Hypothalamus (tissue), 51 donors: ENCODE data around the gene ERCC2.
A peak's percentile ranks its signal among the peaks of the same experiment; 100 is the strongest.
"Not testable (repeated sequence)": the region's sequence is repeated elsewhere in the genome, so short reads cannot be mapped to it uniquely, and the experiment has no call there.

Experiments
- DNase-seq, 51 donors: peaks; one replicate each; lab custom pipeline; 2025; lab: John Stamatoyannopoulos, UW

The ERCC2 gene

DNA sequence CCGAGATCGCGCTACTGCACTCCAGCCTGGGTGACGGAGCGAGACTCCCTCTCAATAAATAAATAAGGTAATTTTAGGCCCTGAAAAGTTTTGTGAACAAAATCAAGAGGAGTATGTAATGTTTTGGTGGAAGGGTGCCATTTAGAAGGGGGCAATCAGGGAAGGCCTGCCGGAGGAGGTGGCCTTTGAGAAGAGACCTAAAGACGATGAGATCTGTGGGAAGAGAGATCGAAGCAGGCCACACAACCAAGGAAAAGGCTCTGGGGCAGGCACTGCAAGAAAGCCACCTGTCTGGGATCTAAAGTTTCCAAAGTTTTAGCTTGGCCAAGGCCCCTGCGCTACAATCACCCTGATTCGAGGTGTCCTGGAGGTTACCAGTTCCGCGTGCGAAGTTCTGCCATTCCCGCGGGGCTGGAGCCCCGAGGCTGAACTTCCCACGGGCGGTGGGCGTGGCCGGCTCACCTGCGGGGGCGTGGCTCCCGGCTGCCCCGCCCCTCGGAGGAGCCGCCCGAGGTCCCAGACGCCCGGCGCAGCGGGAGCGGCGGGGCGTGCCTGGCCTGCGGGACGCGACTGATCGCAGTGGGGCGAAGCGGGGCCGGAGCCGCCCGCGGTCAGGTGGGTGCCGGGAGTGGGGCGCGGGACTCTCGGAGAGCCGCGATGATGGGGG is 30.0 kb downstream of the ERCC2 start, which contains the start of gene KLC3:
KLC3 (plus strand) TSS at position 519 of the 667 bp plus-strand sequence. CDS start 4,792 bp downstream, outside the sequence.
- DNase-seq: no peak

DNA sequence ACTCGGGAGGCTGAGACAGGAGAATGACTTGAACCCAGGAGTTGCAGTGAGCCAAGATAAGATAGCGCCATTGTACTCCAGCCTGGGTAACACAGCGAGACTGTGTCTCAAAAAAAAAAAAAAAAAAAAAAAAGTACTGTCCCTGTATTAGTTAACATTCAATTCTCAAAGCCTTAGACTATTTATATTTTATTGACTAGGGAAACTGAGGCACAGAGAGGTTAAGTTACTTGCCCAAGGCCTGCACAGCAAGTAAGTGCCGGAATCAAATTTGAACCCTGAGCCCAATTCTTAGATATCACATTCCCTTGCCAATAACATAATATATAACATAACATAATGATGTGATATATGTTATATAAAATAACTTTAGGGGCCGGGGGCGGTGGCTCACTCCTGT is 30.7 kb downstream of the ERCC2 start:
- no peak for DNase-seq

DNA sequence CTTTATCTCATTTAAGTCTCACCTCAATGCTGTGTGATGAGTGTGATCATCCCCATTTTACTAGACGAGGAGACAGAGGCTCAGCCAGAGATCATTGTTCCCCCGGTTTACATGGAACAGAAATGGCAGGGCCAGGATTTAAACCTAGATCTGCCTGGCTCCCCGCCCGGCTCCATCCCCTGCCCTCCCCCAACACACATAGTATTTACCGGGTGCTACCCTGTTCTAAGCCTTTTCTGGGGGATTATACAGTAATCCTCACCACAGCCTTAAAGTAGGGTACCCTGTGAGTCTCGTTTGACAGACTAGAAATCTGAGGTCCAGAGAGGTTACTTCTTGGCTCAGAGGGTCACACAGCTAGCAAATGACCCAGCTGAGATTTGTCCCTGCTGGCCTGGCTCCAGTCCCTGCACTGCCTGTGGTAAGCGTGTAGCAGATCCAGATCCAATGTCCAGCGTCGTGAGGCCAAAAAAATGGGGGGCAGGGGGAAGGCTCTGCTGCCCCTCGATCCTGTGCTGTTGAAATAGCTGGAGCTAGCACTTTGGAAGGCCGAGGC is 33.6 kb downstream of the ERCC2 start:
- no peak for DNase-seq

DNA sequence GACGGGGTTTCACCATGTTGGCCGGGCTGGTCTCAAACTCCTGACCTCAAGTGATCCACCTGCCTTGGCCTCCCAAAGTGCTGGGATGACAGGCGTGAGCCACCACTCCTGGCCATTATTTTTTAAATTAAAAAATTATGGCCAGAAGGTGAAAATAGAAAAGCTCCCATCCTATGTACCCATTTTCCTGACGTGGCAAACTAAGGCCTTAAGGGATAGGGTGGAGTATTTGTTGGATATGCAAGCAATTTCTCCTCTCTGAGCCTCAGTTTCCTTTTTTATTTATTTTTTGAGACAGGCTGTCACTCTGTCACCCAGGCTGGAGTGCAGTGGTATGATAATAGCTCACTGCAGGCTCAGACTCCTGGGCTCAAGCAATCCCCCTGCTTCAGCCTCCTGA is 35.5 kb downstream of the ERCC2 start:
- not testable (repeated sequence) for DNase-seq

DNA sequence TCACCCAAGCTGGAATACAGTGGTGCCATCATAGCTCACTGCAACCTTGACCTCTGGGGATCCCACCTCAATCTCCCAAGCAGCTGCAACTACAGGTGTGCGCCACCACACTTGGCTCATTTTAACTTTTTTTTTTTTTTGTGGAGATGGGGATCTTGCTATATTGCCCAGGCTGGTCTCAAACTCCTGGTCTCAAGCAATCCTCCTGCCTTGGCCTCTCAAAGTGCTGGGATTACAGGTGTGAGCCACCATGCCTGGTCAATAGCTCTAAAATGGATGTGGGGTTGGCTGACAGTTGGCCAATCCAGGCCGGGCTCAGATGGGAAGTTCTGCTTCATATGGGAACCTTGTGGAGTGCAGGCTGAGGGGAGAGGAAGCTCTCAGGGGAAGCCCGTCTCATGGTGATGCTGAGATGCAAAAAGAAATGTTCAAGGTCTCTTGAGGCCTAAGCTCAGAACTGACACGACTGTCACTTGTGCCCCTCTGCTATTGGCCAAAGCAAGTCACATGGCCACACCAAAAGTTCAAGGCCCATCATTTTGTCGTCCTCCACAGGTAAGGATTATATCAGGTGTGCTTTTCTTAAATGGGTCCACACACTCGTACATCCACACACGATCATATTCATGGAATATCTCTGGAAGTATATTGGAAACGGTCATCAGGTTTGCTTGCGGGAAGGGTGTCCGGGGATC is 36.6 kb downstream of the ERCC2 start:
- no peak for DNase-seq

DNA sequence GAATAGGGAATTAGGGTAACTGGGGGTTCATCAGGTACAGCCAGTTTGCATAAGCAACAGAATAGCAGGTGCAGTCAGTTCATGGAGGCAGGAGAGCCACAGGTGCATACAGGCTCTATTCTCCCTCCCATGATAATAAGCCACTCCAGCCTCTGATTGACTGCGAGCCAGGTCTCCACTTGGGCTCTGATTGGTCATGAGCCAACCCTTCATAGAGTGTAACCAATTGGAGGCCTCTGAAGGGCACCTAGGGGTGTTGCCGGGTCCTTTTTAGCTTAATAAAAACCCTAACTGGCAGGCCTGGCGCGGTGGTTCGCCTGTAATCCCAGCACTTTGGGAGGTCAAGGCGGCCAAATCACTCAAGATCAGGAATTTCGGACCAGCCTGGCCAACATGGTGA is 39.0 kb downstream of the ERCC2 start:
- DNase-seq: no peak

DNA sequence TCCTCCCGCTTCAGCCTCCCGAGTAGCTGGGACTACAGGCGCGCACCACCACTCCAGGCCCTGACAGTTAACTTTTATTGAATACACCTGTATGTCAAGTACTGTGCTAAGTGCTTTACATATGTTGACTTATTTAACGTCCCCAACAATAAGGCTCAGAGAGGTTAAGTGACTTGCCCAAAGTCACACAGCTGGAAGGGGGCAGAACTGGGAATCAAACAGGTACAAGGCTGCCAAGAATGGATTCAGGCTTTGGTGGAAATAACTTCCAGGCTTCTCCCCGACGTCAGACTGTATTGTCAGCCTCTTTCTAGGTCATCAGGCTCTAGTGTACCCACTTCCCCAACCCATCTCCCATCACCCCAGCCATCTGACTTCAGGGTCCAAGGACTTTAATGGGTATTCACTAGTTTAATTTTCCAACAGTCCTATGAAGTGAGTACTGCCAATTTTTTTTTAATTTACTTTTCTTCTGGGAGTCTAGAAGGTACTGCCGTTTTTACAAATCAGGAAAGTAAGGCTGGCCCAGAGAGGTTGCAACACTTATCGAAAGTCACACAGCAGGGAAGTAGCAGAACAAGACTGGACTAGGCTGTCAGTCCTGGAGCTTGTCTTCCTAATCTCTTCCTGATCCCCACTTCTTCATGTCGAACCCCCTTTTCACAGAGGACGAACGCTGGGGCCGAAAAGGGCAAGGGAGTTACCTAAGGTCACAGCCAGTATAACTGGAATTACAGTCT is 42.8 kb downstream of the ERCC2 start:
- DNase-seq: no peak

DNA sequence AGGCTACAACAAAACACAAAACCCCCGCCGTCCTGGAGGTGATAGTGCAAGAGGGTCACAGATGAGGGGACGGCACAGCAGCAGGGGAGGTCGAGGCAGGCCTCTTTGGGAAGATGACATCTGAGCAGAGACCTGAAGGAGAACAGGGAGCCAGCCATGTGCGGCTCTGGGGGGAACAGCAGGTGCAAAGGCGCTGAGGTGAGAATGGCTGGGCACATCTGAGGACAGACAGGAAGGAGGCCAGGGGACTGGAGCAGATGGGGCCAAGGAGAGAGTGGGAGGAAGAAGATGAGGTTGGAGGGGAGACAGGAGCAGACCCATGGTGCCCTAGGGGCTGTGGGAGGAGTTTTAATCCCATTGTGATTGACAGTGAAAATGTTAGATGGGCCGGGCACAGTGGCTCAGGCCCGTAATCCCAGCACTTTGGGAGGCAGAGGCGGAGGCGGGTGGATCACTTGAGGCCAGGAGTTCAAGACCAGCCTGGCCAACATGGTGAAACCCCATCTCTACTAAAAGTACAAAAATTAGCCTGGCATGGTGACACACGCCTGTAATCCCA is 45.9 kb downstream of the ERCC2 start:
- DNase-seq: no peak

DNA sequence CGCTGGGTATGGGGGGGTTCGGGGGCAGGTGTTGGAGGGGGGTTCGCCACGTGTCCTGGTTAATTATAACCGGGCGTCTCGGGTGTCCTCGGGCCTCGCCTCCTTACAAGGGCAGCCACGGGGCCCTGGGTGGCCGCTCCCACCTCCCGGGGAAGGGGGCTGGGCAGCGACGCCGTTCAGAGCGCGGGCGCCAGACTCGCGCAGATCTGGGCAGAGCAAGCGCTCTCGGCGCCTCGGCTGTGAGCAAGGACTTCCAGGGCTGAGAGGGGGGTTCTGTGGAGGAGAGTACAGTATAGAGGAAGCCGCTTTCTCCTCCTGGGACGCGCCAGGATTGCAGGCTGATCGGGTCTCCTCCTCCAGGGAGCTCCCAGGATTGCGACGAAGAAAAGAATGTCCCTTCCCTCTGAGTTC is 46.7 kb downstream of the ERCC2 start:
- DNase-seq: peak in 5 of 51 donors; percentile 4 to 15 (median 9)

DNA sequence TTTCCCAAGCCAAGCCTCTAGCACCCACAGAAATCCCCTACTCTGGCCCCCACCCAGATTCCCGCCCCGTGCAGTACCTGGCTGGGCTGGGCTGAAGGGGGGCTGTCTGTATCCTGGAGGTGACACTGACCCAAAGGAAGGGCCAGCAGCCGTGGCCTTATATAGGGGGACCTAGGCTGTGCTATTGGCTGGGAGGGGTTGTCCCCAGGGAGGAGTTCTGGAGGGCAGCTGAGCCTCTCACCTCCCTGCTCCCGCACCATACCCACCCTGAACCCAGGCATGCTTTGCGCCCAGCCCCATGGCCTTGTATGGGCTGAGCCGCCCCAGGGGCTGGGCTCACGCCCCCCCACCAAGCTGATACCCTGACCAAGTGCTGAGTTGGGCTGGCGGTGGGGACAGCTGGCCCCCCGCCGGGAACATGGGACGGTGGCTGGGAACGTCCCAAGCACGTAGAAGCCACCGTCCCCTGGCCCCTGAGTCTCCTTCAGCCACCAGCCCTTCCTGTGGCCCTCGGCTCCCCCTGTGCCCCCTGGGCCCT is 47.6 kb downstream of the ERCC2 start, which contains the start of gene CKM:
CKM (minus strand) TSS at position 132 of the 538 bp plus-strand sequence. CDS start 3,162 bp downstream, outside the sequence.
- no peak for DNase-seq

DNA sequence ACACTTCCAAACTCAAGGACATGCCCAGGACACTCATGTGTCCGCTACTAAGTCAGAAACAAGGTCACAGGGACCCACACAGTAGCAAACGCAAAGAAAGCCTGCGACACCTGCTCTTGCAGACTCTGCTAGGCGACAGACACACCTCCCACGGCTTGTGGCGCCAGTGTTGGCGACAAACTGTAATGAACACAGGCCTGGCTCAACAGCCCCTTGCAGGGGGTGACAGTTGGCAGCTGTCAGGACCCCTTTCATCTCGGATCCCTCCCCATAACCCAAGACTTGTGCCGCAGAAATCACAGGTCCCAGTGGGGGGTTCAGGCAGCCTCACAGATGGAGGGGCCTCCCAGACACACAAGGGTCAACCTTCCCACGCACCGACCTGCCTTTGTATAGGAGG is 48.1 kb downstream of the ERCC2 start:
- peak in 1 of 51 donors; percentile 32 for DNase-seq

DNA sequence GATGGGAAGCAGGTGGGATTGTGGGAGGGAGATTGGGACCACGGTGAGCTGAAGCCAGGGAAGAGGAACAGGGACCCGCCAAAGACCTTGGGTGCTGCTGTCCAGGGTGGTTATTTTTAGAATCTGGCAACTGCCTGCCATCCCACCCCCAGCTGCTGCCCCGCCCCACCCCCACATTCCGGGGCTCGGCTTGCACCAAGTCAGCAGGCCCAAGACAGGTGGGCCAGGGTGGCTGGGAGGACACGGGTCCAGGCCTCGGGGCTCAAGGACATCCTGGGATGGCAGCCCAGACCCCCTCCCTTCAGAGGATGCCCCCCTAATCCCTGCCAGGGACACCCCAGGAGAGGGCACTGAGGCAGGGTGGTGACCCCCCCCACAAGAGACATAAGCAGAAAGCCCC is 48.5 kb downstream of the ERCC2 start:
- DNase-seq: no peak

DNA sequence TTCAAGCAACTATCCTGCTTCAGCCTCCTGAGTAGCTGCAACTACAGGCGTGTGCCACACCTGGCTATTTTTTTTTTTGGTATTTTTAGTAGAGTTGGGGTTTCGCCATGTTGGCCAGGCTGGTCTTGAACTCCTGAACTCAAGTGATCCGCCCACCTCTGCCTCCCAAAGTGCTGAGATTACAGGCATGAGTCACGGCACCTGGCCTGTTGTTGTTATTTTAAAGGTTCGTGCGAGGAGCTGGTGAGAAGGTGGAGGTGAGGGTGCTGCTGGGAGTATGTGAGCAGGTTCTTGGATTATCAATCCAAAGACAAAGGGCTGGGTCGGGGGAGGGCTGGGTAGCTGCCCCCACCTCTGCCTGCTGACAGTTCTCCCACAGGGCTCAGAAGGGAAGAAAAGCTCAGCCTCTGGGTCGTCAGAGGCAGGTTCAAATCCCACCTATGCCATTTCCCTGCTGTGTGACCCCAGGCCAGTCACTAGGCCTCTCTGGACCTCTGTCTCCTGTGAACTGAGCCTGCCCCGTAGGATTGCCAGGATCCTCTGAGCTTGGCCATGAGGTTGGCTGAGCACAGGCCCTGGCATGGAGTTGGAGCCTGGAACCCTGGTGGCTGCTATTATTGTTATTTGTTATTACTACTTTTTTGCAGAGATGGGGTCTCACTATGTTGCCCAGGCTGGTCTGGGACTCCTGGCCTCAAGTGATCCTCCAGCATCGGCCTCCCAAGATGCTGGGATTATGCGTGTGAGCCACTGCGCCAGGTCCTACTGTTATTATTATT is 49.2 kb downstream of the ERCC2 start:
- no peak for DNase-seq

DNA sequence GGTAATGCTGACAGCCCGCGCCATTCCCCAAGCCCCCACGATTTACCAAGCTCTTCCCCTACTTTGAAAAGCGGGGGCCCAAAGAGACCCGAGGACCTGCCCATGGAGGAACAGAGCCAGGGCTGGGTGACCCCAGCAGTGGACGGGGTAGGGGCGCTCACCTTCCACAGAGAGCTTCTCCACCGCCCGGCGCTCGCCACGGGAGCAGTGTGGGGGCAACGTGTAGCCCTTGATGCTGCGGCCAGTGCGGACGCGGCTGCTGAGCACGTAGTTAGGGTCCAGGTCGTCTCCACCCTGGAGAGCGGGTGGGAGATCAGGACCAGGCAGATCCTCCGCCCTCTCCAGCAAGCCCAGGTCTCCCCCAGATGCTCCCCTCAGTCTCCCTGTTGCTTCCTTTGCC is 55.1 kb downstream of the ERCC2 start:
- no peak for DNase-seq

DNA sequence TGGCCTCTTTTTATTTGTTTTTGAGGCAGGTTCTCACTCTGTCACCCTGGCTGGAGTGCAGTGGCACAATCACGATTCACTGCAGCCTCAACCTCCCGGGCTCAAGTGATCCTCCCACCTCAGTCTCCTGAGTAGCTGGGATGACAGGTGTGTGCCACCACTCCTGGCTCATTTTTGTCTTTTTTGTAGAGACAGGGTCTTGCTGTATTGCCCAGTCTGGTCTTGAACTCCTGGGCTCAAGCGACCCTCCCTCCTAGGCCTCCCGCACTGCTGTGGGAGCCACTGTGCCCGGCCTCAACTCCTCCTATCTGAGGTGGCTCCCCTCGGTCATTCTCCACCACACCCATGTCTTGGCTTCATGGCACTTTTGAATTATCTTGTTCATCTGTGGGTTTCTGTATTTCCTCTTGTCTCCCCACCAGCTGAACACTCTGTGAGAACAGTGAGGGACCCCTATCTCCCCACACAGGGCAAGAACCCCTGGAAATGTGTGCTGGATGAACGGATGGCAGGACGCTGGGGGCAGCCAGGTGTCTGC is 55.6 kb downstream of the ERCC2 start:
- DNase-seq: no peak

DNA sequence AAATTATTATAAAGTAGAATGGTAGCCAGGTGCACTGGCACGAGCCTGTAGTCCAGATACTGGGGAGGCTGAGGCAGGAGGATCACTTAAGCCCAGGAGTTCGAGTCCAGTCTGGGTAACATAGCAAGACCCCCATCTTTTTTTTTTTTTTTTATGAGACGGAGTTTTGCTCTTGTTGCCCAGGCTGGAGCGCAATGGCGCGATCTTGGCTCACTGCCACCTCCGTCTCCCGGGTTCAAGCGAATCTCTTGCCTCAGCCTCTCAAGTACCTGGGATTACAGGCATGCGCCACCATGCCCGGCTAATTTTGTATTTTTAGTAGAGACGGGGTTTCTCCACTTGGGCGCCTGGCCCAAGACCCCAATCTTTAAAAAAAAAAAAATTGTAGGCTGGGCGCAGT is 58.1 kb downstream of the ERCC2 start:
- not testable (repeated sequence) for DNase-seq

DNA sequence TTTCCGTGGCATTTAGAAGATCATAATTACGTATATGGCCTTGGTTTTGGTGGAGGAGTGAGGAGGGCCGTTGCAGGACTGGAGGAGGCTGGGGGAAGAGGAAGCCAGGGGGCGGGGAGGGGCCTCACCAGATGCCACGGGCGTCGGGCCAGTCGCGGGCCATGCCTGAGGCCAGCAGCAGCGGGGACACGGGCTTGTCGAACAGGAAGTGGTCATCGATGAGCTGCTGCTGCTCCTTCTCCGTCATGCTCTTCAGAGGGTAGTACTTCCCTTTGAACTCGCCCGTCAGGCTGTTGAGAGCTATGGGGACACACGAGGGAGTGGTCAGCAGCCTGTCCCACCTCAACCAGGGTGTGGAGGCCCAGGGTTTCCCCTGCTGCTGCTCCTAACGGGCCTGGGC is 58.8 kb downstream of the ERCC2 start:
- no peak for DNase-seq

DNA sequence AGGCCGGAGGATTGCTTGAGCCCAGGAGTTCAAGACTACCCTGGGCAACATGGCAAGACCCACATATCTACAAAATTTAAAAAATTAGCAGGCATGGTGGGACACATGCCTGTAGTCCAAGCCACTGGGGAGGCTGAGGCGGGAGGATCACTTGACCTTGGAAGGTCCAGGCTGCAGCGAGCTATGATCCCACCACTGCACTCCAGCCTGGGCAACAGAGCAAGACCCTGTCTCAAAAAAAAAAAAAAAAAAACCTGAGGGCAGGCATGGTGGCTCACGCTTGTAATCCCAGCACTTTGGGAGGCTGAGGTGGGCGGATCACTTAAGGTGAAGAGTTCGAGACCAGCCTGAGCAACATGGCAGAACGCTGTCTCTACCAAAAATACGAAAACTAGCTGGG is 61.1 kb downstream of the ERCC2 start:
- DNase-seq: not testable (repeated sequence)

DNA sequence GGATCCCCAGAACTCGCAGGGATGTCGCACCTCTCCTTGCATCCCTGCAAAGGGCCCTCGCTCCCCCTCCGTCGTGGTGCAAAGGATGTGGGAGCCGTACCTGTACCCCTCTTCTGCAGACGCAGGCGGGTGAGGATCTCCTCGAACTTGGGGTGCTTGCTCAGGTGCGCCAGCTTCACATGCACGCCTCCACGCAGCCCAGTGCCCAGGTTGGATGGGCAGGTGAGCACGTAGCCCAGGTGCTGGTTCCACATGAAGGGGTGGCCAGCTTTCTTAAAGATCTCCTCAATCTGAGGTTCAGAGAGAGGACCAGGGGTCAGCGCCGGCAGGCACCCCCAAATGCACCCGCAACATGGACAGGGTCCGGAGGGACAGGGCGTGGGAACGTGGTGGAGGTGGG is 63.0 kb downstream of the ERCC2 start:
- no peak for DNase-seq
